ENCODE measurements around the gene HSPE1. TPM values are rescaled to one million over a fixed set of nuclear protein-coding genes. Genes with fewer than 3 reads are reported as not detected.

Gene HSPE1
- polyA plus RNA-seq, 2 of the 4 experiments (the other 2 are of a cell fraction) = 468 to 1,198 TPM

- FAIRE-seq = no peak
- ChIA-PET CTCF (no interaction called here), POLR2A (interaction anchor here (2.9 kb wide), 1 partner anchor 14 kb away, joined by 57 read pairs; the partner anchor contains the start of gene MOB4)
- peak overlapping the region; percentile 86 for H3K4me3 ChIP-seq
- TF ChIP-seq GATA3 (IDR thresholded peaks at IDR 0.05; ENCODE audit: borderline replicate concordance) (no peak), SMC3 (IDR thresholded peaks at IDR 0.05) (no peak), CBX8 (IDR thresholded peaks at IDR 0.05) (no peak), FOXS1 (CRISPR knock-in tag; IDR thresholded peaks at IDR 0.05) (no peak), HES2 (IDR thresholded peaks at IDR 0.05) (no peak), MAFK (IDR thresholded peaks at IDR 0.05; ENCODE audit: partially characterized antibody) (no peak), NFE2L2 (conservative IDR thresholded peaks at IDR 0.05; ENCODE audit: low read length) (no peak), PBX3 (IDR thresholded peaks at IDR 0.05) (no peak), TFCP2L1 (CRISPR knock-in tag; IDR thresholded peaks at IDR 0.05) (no peak), ESRRA (IDR thresholded peaks at IDR 0.05; ENCODE audit: borderline replicate concordance, low read length) (no peak), JUN (IDR thresholded peaks at IDR 0.05) (no peak), BHLHE40 (IDR thresholded peaks at IDR 0.05; ENCODE audit: low read depth, low read length) (no peak), RFX5 (IDR thresholded peaks at IDR 0.05) (no peak), CEBPB (IDR thresholded peaks at IDR 0.05) (no peak), KDM1A (IDR thresholded peaks at IDR 0.05; ENCODE audit: low read depth) (no peak), MAZ (IDR thresholded peaks at IDR 0.05; ENCODE audit: borderline replicate concordance, low read depth, low read length) (no peak)
- H3K4me1 ChIP-seq = peaks cover 25% of the 10 kb centered on the region
- WGBS (ENCODE audit: missing lambda C conversion rate) = 22% methylated on average over 4 of the region's 4 CpGs
- H3K27ac ChIP-seq = peak overlapping the region in 1 of 2 experiments; percentile 99; a peak in 3 of 6 replicates
- peak overlapping the region; percentile 78 for H3K4me2 ChIP-seq
- no peak for ATAC-seq
- no peak for DNase-seq (ENCODE audit: low read depth in 1 of 2, low spot score in 1 of 2)
- H3K9me3 ChIP-seq = no peaks in the 10 kb centered on the region
Measured at GRCh38 chr2:197502201-197502600, 2.0 kb downstream of the HSPE1 start.

GRCh38 chr2:197502685-197503084 lies 2.5 kb downstream of the HSPE1 start:
- TF ChIP-seq KDM1A (IDR thresholded peaks at IDR 0.05; ENCODE audit: low read depth) (no peak), CBX8 (IDR thresholded peaks at IDR 0.05) (no peak), RCOR1 (IDR thresholded peaks at IDR 0.05; ENCODE audit: low read depth, low read length) (no peak), HDAC2 (IDR thresholded peaks at IDR 0.05) (no peak)
- CTCF ChIA-PET = no interaction called here
- POLR2A ChIA-PET = no interaction called here
- Histone ChIP-seq H3K27ac (no peak overlapping the region; a peak in 1 of 6 replicates), H3K4me3 (peak overlapping the region; percentile 86), H3K9me3 (no peaks in the 10 kb centered on the region), H3K4me2 (peak overlapping the region; percentile 78), H3K4me1 (peaks cover 20% of the 10 kb centered on the region)
- no peak for ATAC-seq
- no peak for DNase-seq (ENCODE audit: low read depth in 1 of 2, low spot score in 1 of 2)
- 57% methylated on average over 4 of the region's 4 CpGs for WGBS (ENCODE audit: missing lambda C conversion rate)
- FAIRE-seq = no peak

GRCh38 chr2:197504000-197504399 lies 3.8 kb downstream of the HSPE1 start:
- DNase-seq (ENCODE audit: low read depth in 1 of 2, low spot score in 1 of 2) (no peak), FAIRE-seq (no peak), ATAC-seq (no peak)
- Histone ChIP-seq H3K9me3 (no peaks in the 10 kb centered on the region), H3K4me3 (no peak overlapping the region), H3K27ac (no peak overlapping the region), H3K4me2 (no peak overlapping the region), H3K4me1 (peaks cover 18% of the 10 kb centered on the region; the same call in 2 of the 3 replicates)
- ChIA-PET POLR2A (no interaction called here), CTCF (interaction anchor here (1.5 kb wide), 1 partner anchor 9 kb away, joined by 6 read pairs; no protein-coding TSS in a partner anchor)
- TF ChIP-seq HOXB13 (CRISPR knock-in tag; IDR thresholded peaks at IDR 0.05; ENCODE audit: low read depth) (no peak), NPAS2 (CRISPR knock-in tag; IDR thresholded peaks at IDR 0.05; ENCODE audit: borderline replicate concordance) (no peak), EP300 (IDR thresholded peaks at IDR 0.05) (no peak), POLR2AphosphoS2 (conservative IDR thresholded peaks at IDR 0.05; ENCODE audit: low read length) (no peak), MAZ (IDR thresholded peaks at IDR 0.05; ENCODE audit: borderline replicate concordance, low read depth, low read length) (no peak), BHLHE40 (IDR thresholded peaks at IDR 0.05; ENCODE audit: low read depth, low read length) (no peak), ZC3H11A (IDR thresholded peaks at IDR 0.05) (no peak), MYC (IDR thresholded peaks at IDR 0.05; ENCODE audit: borderline replicate concordance, low read length) (no peak), JUNB (IDR thresholded peaks at IDR 0.05) (no peak), RCOR1 (IDR thresholded peaks at IDR 0.05; ENCODE audit: low read depth, low read length) (no peak), RAD21 (conservative IDR thresholded peaks at IDR 0.05 in 1 of 2, IDR thresholded peaks at IDR 0.05 in 1 of 2) (no peak), HMGXB4 (CRISPR knock-in tag; IDR thresholded peaks at IDR 0.05; ENCODE audit: borderline replicate concordance) (no peak), TFCP2L1 (CRISPR knock-in tag; IDR thresholded peaks at IDR 0.05) (no peak), USF2 (IDR thresholded peaks at IDR 0.05) (no peak), HOXB5 (CRISPR knock-in tag; IDR thresholded peaks at IDR 0.05) (no peak), CTCF (IDR thresholded peaks at IDR 0.05) (no peak)
- WGBS (ENCODE audit: missing lambda C conversion rate) = 100% methylated on average over 2 of the region's 2 CpGs

Measured in A549 (cell line).